HAP-1 (cell line): ENCODE results near the gene ZDHHC13.

Source experiments
- DNase-seq, 2 experiments: peaks; one replicate each; pipeline ENCODE4 v3.0.0-alpha.2; 2016 to 2020; ENCODE audit warnings: low spot score in 2 of 2
- H3K27me3 ChIP-seq: fragments of 250-450 bp; sonication (Bioruptor Pico); 2 replicates; pipeline ENCODE4 v1.5.1; 2020; ENCODE audit warnings: low read depth, mild to moderate bottlenecking, moderate library complexity
- H3K36me3 ChIP-seq: fragments of 250-450 bp; sonication (Bioruptor Pico); replicated peaks from 2 replicates; pipeline ENCODE4 v1.5.1; 2020; ENCODE audit warnings: mild to moderate bottlenecking
- H3K4me1 ChIP-seq: fragments of 250-450 bp; sonication (Bioruptor Pico); 2 replicates; pipeline ENCODE4 v1.5.1; 2020; ENCODE audit warnings: mild to moderate bottlenecking
- H3K4me3 ChIP-seq: fragments of 250-450 bp; sonication (Bioruptor Pico); 2 replicates; pipeline ENCODE4 v1.5.1; 2020; ENCODE audit warnings: mild to moderate bottlenecking, moderate library complexity
- H3K9me3 ChIP-seq: fragments of 250-450 bp; sonication (Bioruptor Pico); 2 replicates; pipeline ENCODE4 v1.5.1; 2020; ENCODE audit warnings: mild to moderate bottlenecking, moderate library complexity
- in situ Hi-C: fragments of 300-500 bp; cut with MboI; formaldehyde crosslinking; loops from 3 replicates; pipeline ENCODE4 v1.14.3; 2020; ENCODE audit warnings: low sequenced_read_pairs, inconsistent platforms, mixed read lengths

The ZDHHC13 gene

GRCh38 chr11:19191530-19192169 lies 74.7 kb downstream of the ZDHHC13 start:
- Histone ChIP-seq H3K27me3 (no peaks in the 10 kb centered on the region), H3K4me3 (no peak overlapping the region), H3K4me1 (peaks cover 23% of the 10 kb centered on the region), H3K9me3 (no peaks in the 10 kb centered on the region), H3K36me3 (no peaks in the 10 kb centered on the region)
- in situ Hi-C loops, result no loop called here
- no peak for DNase-seq

- in situ Hi-C loops, result no loop called here
- no peak overlapping the region for H3K4me3 ChIP-seq
- H3K4me1 ChIP-seq, result peaks cover 5% of the 10 kb centered on the region
Observed at GRCh38 chr11:19193916-19194315, 76.9 kb downstream of the ZDHHC13 start.

GRCh38 chr11:19194620-19195308 lies 77.8 kb downstream of the ZDHHC13 start:
- DNase-seq, result no peak
- in situ Hi-C loops, result no loop called here

More at GRCh38 chr11:19193916-19194315, 76.9 kb downstream of the ZDHHC13 start:
- Histone ChIP-seq H3K9me3 (no peaks in the 10 kb centered on the region), H3K36me3 (no peaks in the 10 kb centered on the region), H3K27me3 (no peaks in the 10 kb centered on the region)
- DNase-seq, result no peak

GRCh38 chr11:19196432-19196831 lies 79.5 kb downstream of the ZDHHC13 start:
- peaks cover 4% of the 10 kb centered on the region; the same call in 1 of the 2 replicates for H3K4me1 ChIP-seq
- H3K27me3 ChIP-seq, result no peaks in the 10 kb centered on the region
- H3K36me3 ChIP-seq, result no peaks in the 10 kb centered on the region
- no peak overlapping the region for H3K4me3 ChIP-seq
- in situ Hi-C loops, result no loop called here
- no peak for DNase-seq
- no peaks in the 10 kb centered on the region for H3K9me3 ChIP-seq

More at GRCh38 chr11:19194620-19195308, 77.8 kb downstream of the ZDHHC13 start:
- peaks cover 3% of the 10 kb centered on the region; the same call in 1 of the 2 replicates for H3K4me1 ChIP-seq
- no peaks in the 10 kb centered on the region for H3K9me3 ChIP-seq
- H3K4me3 ChIP-seq, result no peak overlapping the region
- no peaks in the 10 kb centered on the region for H3K27me3 ChIP-seq
- no peaks in the 10 kb centered on the region for H3K36me3 ChIP-seq

- Histone ChIP-seq H3K4me3 (no peak overlapping the region), H3K9me3 (no peaks in the 10 kb centered on the region), H3K36me3 (no peaks in the 10 kb centered on the region), H3K4me1 (peaks cover 4% of the 10 kb centered on the region; the same call in 1 of the 2 replicates), H3K27me3 (no peaks in the 10 kb centered on the region)
- DNase-seq, result no peak
- in situ Hi-C loops, result no loop called here
Observed at GRCh38 chr11:19199048-19199447, 82.1 kb downstream of the ZDHHC13 start.

GRCh38 chr11:19199771-19200170 lies 82.8 kb downstream of the ZDHHC13 start:
- Histone ChIP-seq H3K27me3 (no peaks in the 10 kb centered on the region), H3K4me1 (peaks cover 4% of the 10 kb centered on the region; the same call in 1 of the 2 replicates), H3K4me3 (no peak overlapping the region), H3K36me3 (no peaks in the 10 kb centered on the region), H3K9me3 (no peaks in the 10 kb centered on the region)
- DNase-seq, result no peak
- in situ Hi-C loops, result no loop called here

- H3K4me3 ChIP-seq, result no peak overlapping the region
- in situ Hi-C loops, result no loop called here
- no peaks in the 10 kb centered on the region for H3K9me3 ChIP-seq
- no peaks in the 10 kb centered on the region for H3K36me3 ChIP-seq
- peaks cover 4% of the 10 kb centered on the region; the same call in 1 of the 2 replicates for H3K4me1 ChIP-seq
- no peak for DNase-seq
- no peaks in the 10 kb centered on the region for H3K27me3 ChIP-seq
Observed at GRCh38 chr11:19200410-19201201, 83.6 kb downstream of the ZDHHC13 start.

- Histone ChIP-seq H3K4me1 (peaks cover 4% of the 10 kb centered on the region; the same call in 1 of the 2 replicates), H3K4me3 (no peak within 1 kb of the TSS), H3K9me3 (no peaks in the 10 kb centered on the region), H3K36me3 (no peaks in the 10 kb centered on the region), H3K27me3 (no peaks in the 10 kb centered on the region; the same call in 1 of the 2 replicates)
- in situ Hi-C loops, result no loop called here
- no peak for DNase-seq
Observed at GRCh38 chr11:19201737-19202605, 85.0 kb downstream of the ZDHHC13 start, which contains the start of gene CSRP3. TSS of gene CSRP3 (minus strand) at chr11:19201983. CDS start at chr11:19192448, 9,535 bp downstream.

GRCh38 chr11:19204836-19205235 lies 87.9 kb downstream of the ZDHHC13 start:
- no peaks in the 10 kb centered on the region for H3K36me3 ChIP-seq
- H3K27me3 ChIP-seq, result no peaks in the 10 kb centered on the region; the same call in none of the 2 replicates
- H3K4me3 ChIP-seq, result no peak overlapping the region
- H3K4me1 ChIP-seq, result peaks cover under 1% of the 10 kb centered on the region; the same call in 1 of the 2 replicates
- DNase-seq, result no peak
- no peaks in the 10 kb centered on the region for H3K9me3 ChIP-seq
- in situ Hi-C loops, result no loop called here

GRCh38 chr11:19208181-19208580 lies 91.2 kb downstream of the ZDHHC13 start:
- no peaks in the 10 kb centered on the region for H3K4me1 ChIP-seq
- H3K36me3 ChIP-seq, result no peaks in the 10 kb centered on the region
- DNase-seq, result no peak
- in situ Hi-C loops, result no loop called here
- H3K4me3 ChIP-seq, result no peak overlapping the region
- H3K9me3 ChIP-seq, result no peaks in the 10 kb centered on the region
- H3K27me3 ChIP-seq, result no peaks in the 10 kb centered on the region; the same call in none of the 2 replicates

GRCh38 chr11:19208959-19209546 lies 92.1 kb downstream of the ZDHHC13 start:
- Histone ChIP-seq H3K4me3 (no peak overlapping the region), H3K9me3 (no peaks in the 10 kb centered on the region), H3K4me1 (no peaks in the 10 kb centered on the region), H3K27me3 (peaks cover under 1% of the 10 kb centered on the region), H3K36me3 (no peaks in the 10 kb centered on the region)
- no peak for DNase-seq
- in situ Hi-C loops, result no loop called here

- H3K4me1 ChIP-seq, result no peaks in the 10 kb centered on the region
- H3K4me3 ChIP-seq, result no peak overlapping the region
- H3K9me3 ChIP-seq, result no peaks in the 10 kb centered on the region
- H3K27me3 ChIP-seq, result peaks cover 5% of the 10 kb centered on the region
- in situ Hi-C loops, result no loop called here
- no peaks in the 10 kb centered on the region for H3K36me3 ChIP-seq
- DNase-seq, result no peak
Observed at GRCh38 chr11:19209617-19210370, 92.8 kb downstream of the ZDHHC13 start.
